Kidney epithelial cell (primary cell): ENCODE data around the gene BTBD9. TPM values are rescaled to one million over a fixed set of nuclear protein-coding genes. Genes with fewer than 3 reads are reported as not detected.

Experiments
- DNase-seq: peaks from one replicate; pipeline ENCODE4 v3.0.0-alpha.2; 2010; ENCODE audit warnings: low read depth
- H3K27me3 ChIP-seq: 2 replicates; pipeline ENCODE4 v1.6.0; 2011; ENCODE audit warnings: low read length; ENCODE audit not compliant: control insufficient read depth, insufficient read depth
- H3K36me3 ChIP-seq: 2 replicates; pipeline ENCODE4 v1.5.1; 2011; ENCODE audit warnings: low read length; ENCODE audit not compliant: control insufficient read depth, insufficient read depth
- H3K4me3 ChIP-seq: 2 replicates; pipeline ENCODE4 v1.5.1; 2011; ENCODE audit warnings: low read depth, mild to moderate bottlenecking, control low read depth, low read length
- total RNA-seq: library from RNA; depleted of rRNA; stranded (reverse); fragments of >200 nt; gene quantifications from 2 replicates; pipeline ENCODE4 v1.2.3, GENCODE V29; 2015
- TF ChIP-seq, protein P1 (sequence below): IDR thresholded peaks from 2 replicates; pipeline ENCODE4 v1.5.1; 2011; ENCODE audit warnings: mild to moderate bottlenecking, moderate library complexity, low read length, control low read depth, inconsistent platforms; ENCODE audit not compliant: insufficient read depth, poor library complexity, severe bottlenecking

Gene BTBD9
- total RNA-seq, 1 donor from 2014 or later = 7.3 TPM

DNA sequence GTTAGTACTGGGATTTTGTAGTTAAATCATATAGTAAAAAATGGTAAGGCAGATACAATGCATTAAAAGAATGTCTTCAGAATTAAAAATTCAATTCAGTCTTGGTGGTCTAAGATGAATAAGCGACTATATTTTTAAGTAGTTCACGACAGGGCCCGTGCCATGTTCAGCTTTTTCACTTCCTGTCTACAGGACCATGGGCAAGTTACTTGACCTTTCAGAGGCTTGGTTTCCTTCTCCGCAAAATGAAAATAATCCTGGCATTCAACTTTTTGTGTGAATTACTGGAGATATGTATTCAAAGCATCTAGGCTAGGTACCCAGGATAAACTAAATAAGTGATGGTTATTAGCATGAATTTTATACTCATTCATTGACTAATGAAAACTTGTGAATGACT is 216.0 kb downstream of the BTBD9 start:
- TF ChIP-seq, protein P1, sequence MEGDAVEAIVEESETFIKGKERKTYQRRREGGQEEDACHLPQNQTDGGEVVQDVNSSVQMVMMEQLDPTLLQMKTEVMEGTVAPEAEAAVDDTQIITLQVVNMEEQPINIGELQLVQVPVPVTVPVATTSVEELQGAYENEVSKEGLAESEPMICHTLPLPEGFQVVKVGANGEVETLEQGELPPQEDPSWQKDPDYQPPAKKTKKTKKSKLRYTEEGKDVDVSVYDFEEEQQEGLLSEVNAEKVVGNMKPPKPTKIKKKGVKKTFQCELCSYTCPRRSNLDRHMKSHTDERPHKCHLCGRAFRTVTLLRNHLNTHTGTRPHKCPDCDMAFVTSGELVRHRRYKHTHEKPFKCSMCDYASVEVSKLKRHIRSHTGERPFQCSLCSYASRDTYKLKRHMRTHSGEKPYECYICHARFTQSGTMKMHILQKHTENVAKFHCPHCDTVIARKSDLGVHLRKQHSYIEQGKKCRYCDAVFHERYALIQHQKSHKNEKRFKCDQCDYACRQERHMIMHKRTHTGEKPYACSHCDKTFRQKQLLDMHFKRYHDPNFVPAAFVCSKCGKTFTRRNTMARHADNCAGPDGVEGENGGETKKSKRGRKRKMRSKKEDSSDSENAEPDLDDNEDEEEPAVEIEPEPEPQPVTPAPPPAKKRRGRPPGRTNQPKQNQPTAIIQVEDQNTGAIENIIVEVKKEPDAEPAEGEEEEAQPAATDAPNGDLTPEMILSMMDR = no peak
- Histone ChIP-seq H3K4me3 (no peak overlapping the region), H3K36me3 (no peaks in the 10 kb centered on the region), H3K27me3 (no peaks in the 10 kb centered on the region)
- DNase-seq = no peak

GRCh38 chr6:38420207-38420606 is 219.5 kb downstream of the BTBD9 start:
- no peaks in the 10 kb centered on the region for H3K36me3 ChIP-seq
- no peaks in the 10 kb centered on the region for H3K27me3 ChIP-seq
- no peak for DNase-seq
- TF ChIP-seq, protein P1 = no peak
- no peak overlapping the region for H3K4me3 ChIP-seq

DNA sequence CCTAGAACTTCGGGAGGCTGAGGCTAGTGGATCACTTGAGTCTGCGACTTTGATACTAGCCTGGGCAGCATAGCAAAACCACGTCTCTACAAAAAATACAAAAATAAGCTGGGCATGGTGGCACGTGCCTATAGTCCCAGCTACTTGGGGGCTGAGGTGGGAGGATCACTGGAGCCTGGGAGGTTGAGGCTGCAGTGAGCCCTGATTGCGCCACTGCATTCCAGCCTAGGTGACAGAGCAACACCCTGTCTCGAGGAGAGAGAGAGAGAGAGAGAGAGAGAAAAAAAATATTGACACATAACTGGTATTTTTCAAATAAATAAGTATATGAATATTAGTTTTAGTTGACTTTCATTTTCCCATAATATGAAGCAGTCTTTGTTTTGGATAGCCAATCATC is 222.2 kb downstream of the BTBD9 start:
- TF ChIP-seq, protein P1 = no peak
- Histone ChIP-seq H3K4me3 (no peak overlapping the region), H3K36me3 (no peaks in the 10 kb centered on the region), H3K27me3 (no peaks in the 10 kb centered on the region)
- DNase-seq = no peak

DNA sequence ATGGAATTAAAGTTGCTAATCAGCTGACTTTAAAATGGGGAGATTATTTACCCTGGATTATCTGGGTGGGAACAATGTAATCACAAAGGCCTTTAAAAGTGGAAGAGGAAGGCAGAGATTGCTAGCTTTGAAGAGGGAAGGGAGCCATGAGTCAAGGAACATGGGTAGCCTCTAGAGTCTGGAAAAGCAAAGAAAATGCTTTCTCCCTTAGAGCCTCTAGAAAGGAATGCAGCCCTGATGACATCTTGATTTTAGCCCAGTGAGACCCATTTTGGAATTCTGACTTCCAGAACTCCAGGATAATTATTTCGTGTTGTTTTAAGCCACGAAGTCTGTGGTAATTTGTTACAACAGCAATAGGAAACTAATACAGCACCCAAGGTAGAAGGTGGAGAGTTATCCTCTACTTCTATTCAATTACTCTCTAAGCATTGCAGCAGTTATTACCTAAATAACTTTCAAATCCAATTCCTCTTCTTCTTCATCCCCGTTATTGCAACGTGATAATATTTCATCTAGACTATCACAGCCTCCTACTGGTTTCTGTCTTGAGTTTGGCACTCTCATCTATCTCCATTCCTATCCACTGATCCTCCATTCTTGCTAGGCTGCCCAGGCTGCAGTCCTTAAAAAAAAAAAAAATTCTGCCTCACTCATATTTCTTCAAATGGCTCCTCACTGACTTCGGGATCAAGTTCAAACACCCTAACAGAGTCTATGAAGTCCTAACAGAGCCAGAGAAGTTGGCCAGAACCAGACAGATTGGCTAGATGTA is 224.3 kb downstream of the BTBD9 start:
- Histone ChIP-seq H3K27me3 (no peaks in the 10 kb centered on the region), H3K36me3 (no peaks in the 10 kb centered on the region), H3K4me3 (no peak overlapping the region)
- TF ChIP-seq, protein P1 = no peak
- DNase-seq = no peak

GRCh38 chr6:38413102-38413800 is 226.5 kb downstream of the BTBD9 start:
- Histone ChIP-seq H3K4me3 (no peak overlapping the region), H3K36me3 (no peaks in the 10 kb centered on the region), H3K27me3 (no peaks in the 10 kb centered on the region)
- TF ChIP-seq, protein P1 = no peak
- no peak for DNase-seq
